ENCODE results near the gene P2RX5.

P2RX5 gene

GRCh38 chr17:3657588-3657869 is 38.4 kb downstream of the P2RX5 start:
- DNase-seq (ENCODE audit: low read depth in 3 of 3) = no peak

GRCh38 chr17:3656755-3657587 is 39.0 kb downstream of the P2RX5 start:
- no peak for DNase-seq (ENCODE audit: low read depth in 3 of 3)

- no peak for DNase-seq (ENCODE audit: low read depth in 3 of 3)
These were observed 39.6 kb downstream of the P2RX5 start for GRCh38 chr17:3656353-3656752.

- DNase-seq (ENCODE audit: low read depth in 3 of 3) = no peak
These were observed 40.2 kb downstream of the P2RX5 start for GRCh38 chr17:3655766-3656165.

- peak in 2 of 3 donors; percentile 30 to 41 for DNase-seq (ENCODE audit: low read depth in 3 of 3)
These were observed 48.0 kb downstream of the P2RX5 start for GRCh38 chr17:3647769-3648555.

- no peak for DNase-seq (ENCODE audit: low read depth in 3 of 3)
These were observed 48.7 kb downstream of the P2RX5 start for GRCh38 chr17:3647251-3647650.

- no peak for DNase-seq (ENCODE audit: low read depth in 3 of 3)
These were observed 50.6 kb downstream of the P2RX5 start for GRCh38 chr17:3645310-3645709.

GRCh38 chr17:3643889-3644349 is 52.0 kb downstream of the P2RX5 start:
- no peak for DNase-seq (ENCODE audit: low read depth in 3 of 3)

GRCh38 chr17:3641717-3642486 is 54.1 kb downstream of the P2RX5 start:
- DNase-seq (ENCODE audit: low read depth in 3 of 3) = no peak

GRCh38 chr17:3641014-3641413 is 54.9 kb downstream of the P2RX5 start:
- DNase-seq (ENCODE audit: low read depth in 3 of 3) = no peak

- DNase-seq (ENCODE audit: low read depth in 3 of 3) = peak; percentile 25 to 32 (median 27)
These were observed 55.9 kb downstream of the P2RX5 start for GRCh38 chr17:3639981-3640596.

- no peak for DNase-seq (ENCODE audit: low read depth in 3 of 3)
These were observed 59.0 kb downstream of the P2RX5 start for GRCh38 chr17:3636908-3637373.

GRCh38 chr17:3636154-3636907 is 59.6 kb downstream of the P2RX5 start, which contains the start of the genes CTNS and SHPK:
CTNS (plus strand) TSS chr17:3636760; CDS start chr17:3640207, 3,447 bp downstream.
SHPK (minus strand) TSS chr17:3636250; CDS start chr17:3636219, 31 bp downstream.
- DNase-seq (ENCODE audit: low read depth in 3 of 3) = peak; percentile 91 to 93 (median 92)

- DNase-seq (ENCODE audit: low read depth in 3 of 3) = no peak
These were observed 60.3 kb downstream of the P2RX5 start for GRCh38 chr17:3635474-3636153.

GRCh38 chr17:3632287-3632686 is 63.7 kb downstream of the P2RX5 start:
- DNase-seq (ENCODE audit: low read depth in 3 of 3) = no peak

- no peak for DNase-seq (ENCODE audit: low read depth in 3 of 3)
These were observed 65.2 kb downstream of the P2RX5 start for GRCh38 chr17:3630781-3631180.

GRCh38 chr17:3627769-3628167 is 68.2 kb downstream of the P2RX5 start:
- no peak for DNase-seq (ENCODE audit: low read depth in 3 of 3)

GRCh38 chr17:3626831-3627768 is 68.9 kb downstream of the P2RX5 start:
- DNase-seq (ENCODE audit: low read depth in 3 of 3) = no peak

Data from stimulated activated CD4-positive, alpha-beta T cell treated with anti-CD3 and anti-CD28 coated beads, TNF-alpha, amount 100 ng/mL, for 48 hours (primary cell).